IPS-18c (cell line): ENCODE results near the gene METAP1D.
"Not testable (repeated sequence)": the region's sequence is repeated elsewhere in the genome, so short reads cannot be mapped to it uniquely, and the experiment has no call there.

ENCODE experiments used
- H3K4me3 ChIP-seq: 2 replicates; pipeline ENCODE4 v1.7.0; 2013; ENCODE audit warnings: low read depth, mild to moderate bottlenecking, low read length, moderate library complexity; ENCODE audit not compliant: insufficient read depth
- H3K9me3 ChIP-seq: one replicate; pipeline ENCODE4 v1.6.1; 2013; ENCODE audit warnings: mild to moderate bottlenecking, low read length, moderate library complexity; ENCODE audit not compliant: control insufficient read depth, insufficient read depth

Gene METAP1D

DNA sequence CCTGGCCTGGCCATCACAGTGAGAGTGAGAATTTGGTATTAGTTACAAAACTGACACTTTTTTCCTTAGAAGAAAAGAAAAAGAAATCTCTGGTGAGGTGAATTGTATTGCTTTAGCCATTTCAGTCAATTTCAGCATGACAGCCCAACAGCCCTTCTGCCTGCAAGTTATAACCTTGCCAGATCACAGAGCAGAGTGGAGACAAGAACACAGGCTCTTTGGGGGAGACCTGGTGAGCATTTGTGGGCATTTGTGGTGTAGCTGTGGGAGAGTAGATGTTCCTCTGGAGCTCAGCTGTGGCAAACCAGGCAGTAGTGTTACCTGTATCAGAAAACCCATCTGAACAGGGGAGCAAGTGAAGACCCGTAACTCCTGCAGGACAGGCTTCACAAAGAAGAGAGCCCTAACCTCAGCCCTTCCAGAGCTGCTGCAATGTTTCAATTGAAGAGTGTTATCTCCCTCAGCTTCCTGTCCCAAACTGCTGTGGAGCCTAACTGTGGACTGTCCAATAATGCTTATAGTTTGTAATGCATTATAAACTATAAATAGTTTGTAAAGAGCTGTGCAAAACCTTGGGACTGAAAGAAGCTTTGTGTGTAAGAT, 62.8 kb downstream of the METAP1D start:
- H3K4me3 ChIP-seq: no peak overlapping the region
- H3K9me3 ChIP-seq: no peaks in the 10 kb centered on the region

DNA sequence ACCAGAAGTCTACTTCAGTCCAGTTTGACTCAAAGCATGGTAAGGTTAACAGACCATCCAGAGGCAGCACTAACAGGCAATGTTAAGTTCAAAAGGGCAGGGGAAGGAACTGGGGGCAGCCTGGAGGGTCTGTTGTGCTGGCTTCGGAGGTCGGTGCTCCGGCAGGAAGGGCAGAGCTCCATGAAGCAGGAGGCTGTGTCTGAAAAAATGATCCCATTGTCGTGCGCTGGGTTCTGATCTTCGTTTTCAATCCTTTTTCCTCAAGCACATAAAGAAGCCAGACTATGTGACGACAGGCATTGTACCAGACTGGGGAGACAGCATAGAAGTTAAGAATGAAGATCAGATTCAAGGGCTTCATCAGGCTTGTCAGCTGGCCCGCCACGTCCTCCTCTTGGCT, 63.7 kb downstream of the METAP1D start:
- H3K9me3 ChIP-seq: no peaks in the 10 kb centered on the region

DNA sequence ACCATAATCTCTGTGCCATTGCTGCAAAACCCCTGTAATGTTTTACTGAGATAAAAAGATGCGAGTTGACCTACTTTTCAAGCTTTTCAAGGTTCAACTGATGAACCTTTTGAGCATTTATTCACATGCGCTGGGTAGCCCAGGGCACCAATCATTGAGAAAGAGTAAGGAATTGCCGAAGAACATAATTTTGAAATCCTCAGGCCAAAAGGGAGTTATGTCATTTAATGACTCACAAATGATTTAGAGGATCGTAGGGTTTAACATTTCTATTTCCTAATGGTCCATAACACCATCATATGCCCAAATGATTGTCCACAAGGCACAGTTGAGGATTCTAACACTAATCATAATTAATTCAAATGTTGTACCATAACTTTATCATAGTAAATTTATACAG, 65.4 kb downstream of the METAP1D start:
- Histone ChIP-seq H3K9me3 (no peaks in the 10 kb centered on the region), H3K4me3 (no peak overlapping the region)

More for the DNA sequence above, 63.7 kb downstream of the METAP1D start:
- no peak overlapping the region for H3K4me3 ChIP-seq

DNA sequence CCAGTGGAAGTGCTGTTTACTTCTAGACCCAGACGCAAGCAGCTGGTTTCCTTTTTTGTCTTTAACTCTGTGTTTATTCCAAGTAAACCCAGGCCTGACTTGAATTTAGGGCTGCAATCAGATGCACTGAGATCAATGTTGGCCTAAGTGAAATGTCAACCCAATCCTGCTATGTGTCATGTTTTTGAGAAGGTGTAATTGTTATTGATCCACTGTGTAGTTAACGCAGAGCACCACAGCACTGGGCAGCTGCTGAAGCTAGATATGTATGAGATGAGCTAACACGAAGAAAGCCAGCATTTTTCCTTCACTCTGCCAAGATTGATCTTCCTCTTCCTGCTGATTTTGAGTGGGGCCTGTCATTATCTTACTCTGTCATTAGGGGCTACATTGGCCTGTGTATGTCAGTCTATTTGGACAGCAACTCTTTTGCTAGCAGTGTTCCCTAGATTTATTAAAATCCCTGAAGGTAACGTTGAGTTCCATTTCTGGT, 66.7 kb downstream of the METAP1D start:
- no peak overlapping the region for H3K4me3 ChIP-seq
- H3K9me3 ChIP-seq: no peaks in the 10 kb centered on the region

DNA sequence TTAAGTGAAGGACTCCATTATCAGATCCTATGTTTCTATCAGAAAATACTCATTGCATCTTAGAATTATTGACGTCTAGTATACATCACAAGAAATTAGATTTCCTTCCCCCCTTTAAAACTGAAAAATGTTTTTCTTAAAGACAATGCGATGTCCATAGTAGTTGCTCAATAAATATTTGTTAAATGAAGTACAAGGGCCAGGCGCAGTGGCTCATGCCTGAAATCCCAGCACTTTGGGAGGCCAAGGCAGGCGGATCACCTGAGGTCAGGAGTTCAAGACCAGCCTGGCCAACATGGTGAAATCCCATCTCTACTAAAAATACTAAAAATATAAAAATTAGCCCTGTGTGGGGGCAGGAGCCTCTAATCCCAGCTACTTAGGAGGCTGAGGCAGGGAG, 68.2 kb downstream of the METAP1D start:
- not testable (repeated sequence) for H3K9me3 ChIP-seq, H3K4me3 ChIP-seq

DNA sequence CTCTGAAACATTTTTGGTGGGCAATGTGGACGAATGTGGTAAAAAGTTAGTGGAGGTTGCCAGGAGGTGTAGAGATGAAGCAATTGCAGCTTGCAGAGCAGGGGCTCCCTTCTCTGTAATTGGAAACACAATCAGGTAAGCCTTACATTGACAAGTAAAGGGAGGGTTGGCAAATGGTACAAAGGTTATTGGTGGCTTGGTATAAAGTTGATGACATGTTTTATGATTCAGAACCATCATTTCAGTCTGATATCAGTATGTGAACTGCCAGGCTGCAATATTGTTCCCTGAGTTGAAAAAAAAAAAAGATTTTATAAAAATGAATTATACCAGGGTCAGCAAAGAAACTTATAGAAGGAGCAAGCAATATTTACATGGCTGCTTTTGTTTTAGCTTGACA, 71.2 kb downstream of the METAP1D start:
- no peaks in the 10 kb centered on the region for H3K9me3 ChIP-seq
- no peak overlapping the region for H3K4me3 ChIP-seq

DNA sequence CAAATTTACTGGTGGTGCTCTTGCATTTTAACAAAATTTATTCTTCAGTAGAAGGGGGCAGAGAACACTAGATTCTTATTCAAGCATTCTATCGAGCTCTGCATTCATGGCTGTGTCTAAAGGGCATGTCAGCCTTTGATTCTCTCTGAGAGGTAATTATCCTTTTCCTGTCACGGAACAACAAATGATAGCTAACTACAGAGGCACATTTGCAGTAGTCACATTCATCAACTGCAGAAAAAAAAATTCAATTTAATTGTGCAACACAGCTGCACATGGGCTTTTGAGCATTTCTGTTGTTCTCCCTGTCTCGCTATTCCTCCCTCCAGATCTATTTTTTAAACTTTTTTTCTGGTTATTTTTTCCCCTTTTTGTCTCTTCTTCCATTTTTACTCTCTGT, 72.5 kb downstream of the METAP1D start:
- Histone ChIP-seq H3K4me3 (no peak overlapping the region), H3K9me3 (no peaks in the 10 kb centered on the region)

DNA sequence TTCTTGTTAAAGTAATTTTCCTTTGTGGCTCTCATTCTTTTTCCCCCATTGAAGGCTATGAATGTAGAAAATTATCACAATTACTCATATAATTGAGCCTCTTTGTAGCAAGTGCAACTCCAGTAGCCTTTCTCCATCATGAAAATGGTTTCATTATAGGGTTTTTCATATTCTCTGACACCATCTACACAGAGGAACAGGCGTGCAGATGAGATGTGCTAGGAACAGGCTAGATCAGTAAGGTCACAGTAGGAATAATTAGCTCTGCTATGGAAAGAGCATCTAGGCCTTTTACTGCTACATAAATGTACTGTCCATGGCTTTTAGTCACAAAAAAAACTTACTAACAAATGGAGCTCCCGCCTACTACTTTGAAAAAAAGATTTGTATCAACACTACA, 73.0 kb downstream of the METAP1D start:
- no peak overlapping the region for H3K4me3 ChIP-seq
- no peaks in the 10 kb centered on the region for H3K9me3 ChIP-seq

DNA sequence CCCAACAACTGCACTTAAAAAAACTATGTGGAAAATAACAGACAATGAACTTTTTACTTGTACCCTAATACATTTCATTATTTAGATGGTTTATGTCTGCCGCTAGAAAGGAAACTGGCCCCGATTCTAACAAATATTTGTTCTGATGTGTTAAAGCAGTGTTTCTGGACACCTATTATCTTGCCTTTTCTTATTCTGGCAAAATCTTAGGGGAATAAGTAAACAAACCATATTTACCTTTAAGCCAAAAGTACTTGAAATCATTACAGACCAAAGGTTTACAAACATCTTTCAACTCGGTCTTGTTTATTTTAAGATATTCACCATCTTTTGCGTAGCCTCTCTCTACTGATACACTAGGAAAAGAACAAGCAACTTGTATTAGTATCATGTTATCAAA, 73.8 kb downstream of the METAP1D start:
- Histone ChIP-seq H3K9me3 (no peaks in the 10 kb centered on the region), H3K4me3 (no peak overlapping the region)

DNA sequence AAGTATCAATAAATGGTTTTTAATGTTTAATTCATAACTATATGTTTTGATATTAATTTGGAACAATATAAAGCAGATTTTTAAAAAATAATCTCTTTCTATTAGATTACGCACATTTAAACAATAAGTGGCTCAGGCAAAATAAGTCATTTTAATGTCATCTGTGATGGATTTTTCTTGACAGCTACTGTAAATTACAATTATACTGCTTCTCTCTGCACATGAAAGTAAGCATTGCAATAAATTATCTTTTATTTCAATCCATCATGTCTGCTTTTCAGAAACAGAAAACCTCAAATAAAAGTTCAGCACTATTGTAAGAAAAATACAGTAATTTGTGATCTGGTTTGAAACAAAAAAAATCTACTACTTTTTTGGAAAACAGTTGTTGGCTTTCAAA, 74.5 kb downstream of the METAP1D start:
- Histone ChIP-seq H3K4me3 (no peak overlapping the region), H3K9me3 (no peaks in the 10 kb centered on the region)

DNA sequence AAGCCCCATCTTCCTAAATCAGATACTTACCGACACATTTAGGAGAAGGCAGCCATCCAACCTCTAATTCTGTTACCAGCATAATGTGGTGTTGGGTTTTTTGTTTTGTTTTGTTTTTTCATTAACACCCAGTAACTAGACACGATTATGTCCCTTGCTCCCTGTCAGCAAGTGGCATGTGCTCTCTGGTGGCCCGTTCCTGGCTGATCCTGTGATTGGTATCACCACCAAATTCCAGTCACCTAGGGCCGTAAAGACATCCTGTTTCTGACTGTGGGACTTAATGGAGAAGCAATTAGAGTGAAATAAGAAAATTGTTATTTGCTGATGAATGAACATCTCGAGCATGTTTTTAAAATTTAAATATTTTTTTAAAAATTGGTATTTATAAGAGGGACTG, 79.7 kb downstream of the METAP1D start:
- H3K9me3 ChIP-seq: no peaks in the 10 kb centered on the region
- no peak overlapping the region for H3K4me3 ChIP-seq

DNA sequence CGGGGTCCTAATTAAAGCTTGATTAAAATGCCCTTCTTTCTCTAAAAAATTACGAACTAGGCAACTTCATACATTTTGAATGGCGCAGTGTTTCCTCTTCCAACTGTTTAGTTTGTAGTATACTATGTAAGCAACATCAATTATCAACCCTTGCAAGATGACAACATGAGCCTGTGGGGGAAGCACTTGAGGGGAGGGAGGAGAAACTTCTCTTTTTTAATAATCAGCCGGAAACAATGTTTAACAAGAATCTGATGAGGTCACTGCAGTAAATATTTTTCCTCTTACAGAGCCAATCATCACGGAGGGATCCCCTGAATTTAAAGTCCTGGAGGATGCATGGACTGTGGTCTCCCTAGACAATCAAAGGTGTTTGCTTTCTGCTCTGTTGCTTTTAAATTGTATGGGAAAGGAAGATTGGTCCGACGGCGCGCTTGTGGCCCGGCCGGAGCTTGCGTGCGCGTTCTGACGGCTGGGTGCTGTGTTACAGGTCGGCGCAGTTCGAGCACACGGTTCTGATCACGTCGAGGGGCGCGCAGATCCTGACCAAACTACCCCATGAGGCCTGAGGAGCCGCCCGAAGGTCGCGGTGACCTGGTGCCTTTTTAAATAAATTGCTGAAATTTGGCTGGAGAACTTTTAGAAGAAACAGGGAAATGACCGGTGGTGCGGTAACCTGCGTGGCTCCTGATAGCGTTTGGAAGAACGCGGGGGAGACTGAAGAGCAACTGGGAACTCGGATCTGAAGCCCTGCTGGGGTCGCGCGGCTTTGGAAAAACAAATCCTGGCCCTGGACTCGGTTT, 80.3 kb downstream of the METAP1D start:
- H3K4me3 ChIP-seq: no peak overlapping the region
- no peaks in the 10 kb centered on the region for H3K9me3 ChIP-seq

DNA sequence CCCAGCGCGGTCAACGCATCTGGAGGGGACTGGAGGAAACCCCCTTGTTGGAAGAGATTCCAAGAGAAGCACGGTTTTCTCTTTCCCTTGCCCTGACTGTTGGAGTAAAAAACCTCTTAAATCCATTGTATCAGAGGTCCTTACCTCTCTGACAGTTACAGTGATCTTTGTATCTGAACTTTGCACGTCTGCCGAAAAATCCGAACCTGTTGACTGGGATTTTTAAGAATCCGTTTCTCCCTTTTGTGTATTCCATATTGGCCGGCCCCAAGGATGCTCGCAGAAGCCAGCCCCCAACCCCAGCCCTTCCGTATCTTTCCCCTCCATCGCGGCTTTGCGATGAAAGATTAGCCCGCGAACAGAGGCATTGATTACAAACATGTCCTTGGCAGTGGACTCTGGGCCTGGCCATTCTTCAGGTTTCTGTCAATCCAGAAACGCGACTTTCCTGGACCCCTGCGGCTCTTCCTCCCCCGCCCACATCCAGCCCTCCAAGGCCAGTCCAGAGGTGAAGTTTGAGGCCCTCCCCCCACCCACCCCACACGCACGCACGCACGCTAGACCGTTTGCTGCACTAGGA, 81.0 kb downstream of the METAP1D start:
- no peaks in the 10 kb centered on the region for H3K9me3 ChIP-seq
- peak overlapping the region; percentile 2; the same call in 1 of the 2 replicates for H3K4me3 ChIP-seq

DNA sequence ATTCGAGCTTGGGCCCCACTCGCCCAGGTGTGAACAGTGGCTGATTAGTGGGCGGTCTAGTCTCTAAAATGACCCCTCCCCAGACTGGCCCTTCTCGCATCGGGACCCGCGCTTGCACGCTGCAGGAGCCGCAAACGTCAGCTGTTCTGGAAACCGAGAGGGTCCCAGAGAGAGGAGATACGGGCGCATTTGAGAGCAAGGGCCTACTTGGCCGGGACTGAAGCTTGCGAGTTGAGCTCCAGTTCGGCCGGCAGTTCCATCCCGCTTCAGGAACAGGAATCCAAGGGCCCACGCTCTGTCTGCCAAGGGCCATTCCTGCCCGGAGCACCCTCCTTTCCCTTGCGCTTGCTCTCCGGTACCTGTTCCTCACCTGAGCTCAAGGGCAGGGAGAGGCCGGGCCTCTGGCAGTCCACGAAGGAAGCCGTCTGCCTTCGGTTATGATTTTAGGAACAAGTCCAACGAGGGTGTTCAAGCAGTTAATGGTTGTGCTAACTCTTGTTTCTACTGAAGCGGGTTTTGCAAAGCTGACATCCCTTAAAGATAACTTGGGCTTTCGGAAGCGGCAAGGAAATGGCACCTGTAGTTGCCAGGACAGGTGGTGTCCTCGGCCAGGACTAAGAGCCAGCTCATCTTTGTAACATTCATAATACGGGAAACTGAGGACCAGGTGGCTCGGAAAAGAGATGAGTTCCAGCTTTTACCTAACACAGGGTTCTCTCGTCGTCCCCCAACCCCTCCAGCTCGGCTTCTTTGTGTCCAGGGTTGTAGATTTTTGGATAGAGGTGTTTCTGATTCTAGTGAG, 81.7 kb downstream of the METAP1D start:
- H3K9me3 ChIP-seq: no peaks in the 10 kb centered on the region
- H3K4me3 ChIP-seq: peak overlapping the region; percentile 2; the same call in 1 of the 2 replicates

DNA sequence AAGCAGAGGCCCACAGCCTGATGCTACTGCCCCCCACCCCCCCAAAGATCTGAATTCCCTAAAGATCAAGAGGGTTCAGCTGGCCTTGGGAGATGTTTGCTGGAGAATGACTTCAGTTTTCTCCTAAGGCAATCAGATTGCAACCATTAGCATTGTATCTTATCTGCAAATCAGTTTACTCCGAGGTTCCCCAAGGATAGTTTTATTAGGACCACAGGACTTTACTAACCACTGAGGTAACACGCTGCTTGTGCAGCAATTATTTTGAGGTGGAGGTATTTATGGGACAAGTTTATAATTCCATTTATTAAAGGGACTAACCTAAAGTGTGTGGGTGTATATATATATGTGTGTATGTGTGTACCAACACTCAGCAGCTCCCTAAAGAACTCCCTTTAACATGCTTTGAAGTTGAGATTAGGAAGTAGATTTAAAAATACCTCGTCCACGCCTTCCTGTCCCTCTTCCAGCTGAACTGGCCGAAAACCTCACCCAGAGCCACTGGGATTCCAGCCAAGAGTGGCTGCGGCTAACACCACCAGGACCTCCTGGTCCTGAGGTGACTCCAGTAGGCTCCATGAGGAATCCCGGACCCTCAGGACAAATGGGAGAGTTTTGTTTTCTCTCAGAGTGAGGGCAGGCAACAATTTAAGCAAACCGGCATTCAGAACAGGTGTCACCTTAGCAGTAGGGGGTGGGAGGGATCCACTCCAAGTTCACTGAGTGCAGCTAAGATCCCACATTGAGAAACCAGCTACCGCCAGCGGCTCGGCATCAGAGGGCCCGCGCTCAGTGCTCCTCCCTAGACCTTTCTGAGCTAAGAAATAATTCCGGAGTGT, 82.6 kb downstream of the METAP1D start:
- no peaks in the 10 kb centered on the region for H3K9me3 ChIP-seq

DNA sequence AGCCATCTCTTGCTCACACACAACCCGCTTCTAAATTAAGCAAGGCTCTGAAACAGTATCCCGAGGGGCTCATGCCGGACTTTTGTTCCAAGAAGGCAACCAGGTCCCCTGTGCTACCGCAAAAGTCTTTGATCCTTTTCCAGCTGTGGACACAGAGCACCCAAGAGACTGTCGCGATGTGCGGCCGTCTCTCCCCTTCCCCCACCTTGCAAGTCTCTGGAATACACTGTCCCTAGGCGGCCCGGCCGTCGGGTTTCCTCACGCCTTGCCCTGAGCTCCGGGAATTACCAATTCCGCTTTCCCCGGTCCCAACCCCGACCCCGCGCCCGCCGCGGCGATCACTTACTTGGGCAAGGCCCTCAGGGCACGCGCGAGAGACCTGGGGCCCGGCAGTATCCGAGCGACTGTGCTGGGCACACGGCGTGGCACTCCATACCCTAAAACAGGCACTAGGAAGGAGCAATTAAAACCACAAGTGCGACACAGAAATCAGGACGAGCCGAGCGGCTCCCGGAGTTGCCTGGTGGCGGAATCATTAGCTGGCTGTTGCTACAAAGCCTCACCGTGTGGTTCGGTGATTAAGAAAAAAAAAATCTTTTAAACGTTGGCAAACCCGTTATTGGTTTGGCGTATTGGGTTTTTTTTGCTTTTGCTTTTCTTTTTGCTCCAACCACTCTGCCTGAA, 83.3 kb downstream of the METAP1D start:
- Histone ChIP-seq H3K9me3 (no peaks in the 10 kb centered on the region), H3K4me3 (no peak overlapping the region)

More for the DNA sequence above, 82.6 kb downstream of the METAP1D start:
- no peak overlapping the region for H3K4me3 ChIP-seq
